T-helper 17 cell (primary cell): ENCODE results near the gene PDGFRB. TPM values are rescaled to one million over a fixed set of nuclear protein-coding genes. Genes with fewer than 3 reads are reported as not detected.
A peak's percentile ranks its signal among the peaks of the same experiment; 100 is the strongest.

Experiments used
- ATAC-seq: fragments of 150-1000 bp; cut with Tn5 transposase; 2 replicates; pipeline ENCODE4 v1.10.0; 2021; ENCODE audit warnings: mild to moderate bottlenecking, moderate library complexity
- DNase-seq, 3 donors: peaks; one replicate each; pipeline versions ENCODE4 v3.0.0 to v3.0.0-alpha.2; 2020 to 2021
- H3K9me3 ChIP-seq: one replicate; pipeline ENCODE4 v1.7.0; 2013; ENCODE audit warnings: low read length, mild to moderate bottlenecking; ENCODE audit not compliant: control insufficient read depth, poor library complexity, severe bottlenecking
- H3K27ac Mint-ChIP-seq: one replicate; pipeline ENCODE4 v1.8.0; 2022; ENCODE audit warnings: mild to moderate bottlenecking, moderate library complexity, mixed read lengths
- H3K27me3 Mint-ChIP-seq: one replicate; pipeline ENCODE4 v1.8.0; 2022; ENCODE audit warnings: mixed read lengths
- H3K36me3 Mint-ChIP-seq: one replicate; pipeline ENCODE4 v1.8.0; 2022; ENCODE audit warnings: low read depth, mixed read lengths
- H3K4me1 Mint-ChIP-seq: one replicate; pipeline ENCODE4 v1.8.0; 2022; ENCODE audit warnings: mild to moderate bottlenecking, mixed read lengths
- H3K4me3 Mint-ChIP-seq: one replicate; pipeline ENCODE4 v1.8.0; 2022; ENCODE audit warnings: mild to moderate bottlenecking, moderate library complexity, mixed read lengths
- total RNA-seq, 4 donors: library from RNA in 2 of 4; stranded (reverse) in 2 of 4; gene quantifications; one replicate each; pipeline ENCODE4 v1.2.3 and lab custom pipeline; 2022 to 2026

The PDGFRB gene
- total RNA-seq, 2 donors from 2014 or later: 0.57 TPM; not detected in 1

GRCh38 chr5:150114102-150114641 lies 41.5 kb downstream of the PDGFRB start:
- no peak overlapping the region for H3K27ac Mint-ChIP-seq
- peaks cover 35% of the 10 kb centered on the region for H3K27me3 Mint-ChIP-seq
- H3K4me3 Mint-ChIP-seq: no peak overlapping the region
- no peak for DNase-seq
- H3K4me1 Mint-ChIP-seq: no peaks in the 10 kb centered on the region
- ATAC-seq: no peak
- no peaks in the 10 kb centered on the region for H3K9me3 ChIP-seq
- H3K36me3 Mint-ChIP-seq: no peaks in the 10 kb centered on the region

- no peak for DNase-seq
- Mint-ChIP-seq H3K27ac (no peak overlapping the region), H3K27me3 (peaks cover 38% of the 10 kb centered on the region), H3K4me3 (no peak overlapping the region), H3K4me1 (no peaks in the 10 kb centered on the region), H3K36me3 (no peaks in the 10 kb centered on the region)
- ATAC-seq: no peak
- no peaks in the 10 kb centered on the region for H3K9me3 ChIP-seq
Measured at GRCh38 chr5:150113047-150113744, 42.4 kb downstream of the PDGFRB start.

DNA sequence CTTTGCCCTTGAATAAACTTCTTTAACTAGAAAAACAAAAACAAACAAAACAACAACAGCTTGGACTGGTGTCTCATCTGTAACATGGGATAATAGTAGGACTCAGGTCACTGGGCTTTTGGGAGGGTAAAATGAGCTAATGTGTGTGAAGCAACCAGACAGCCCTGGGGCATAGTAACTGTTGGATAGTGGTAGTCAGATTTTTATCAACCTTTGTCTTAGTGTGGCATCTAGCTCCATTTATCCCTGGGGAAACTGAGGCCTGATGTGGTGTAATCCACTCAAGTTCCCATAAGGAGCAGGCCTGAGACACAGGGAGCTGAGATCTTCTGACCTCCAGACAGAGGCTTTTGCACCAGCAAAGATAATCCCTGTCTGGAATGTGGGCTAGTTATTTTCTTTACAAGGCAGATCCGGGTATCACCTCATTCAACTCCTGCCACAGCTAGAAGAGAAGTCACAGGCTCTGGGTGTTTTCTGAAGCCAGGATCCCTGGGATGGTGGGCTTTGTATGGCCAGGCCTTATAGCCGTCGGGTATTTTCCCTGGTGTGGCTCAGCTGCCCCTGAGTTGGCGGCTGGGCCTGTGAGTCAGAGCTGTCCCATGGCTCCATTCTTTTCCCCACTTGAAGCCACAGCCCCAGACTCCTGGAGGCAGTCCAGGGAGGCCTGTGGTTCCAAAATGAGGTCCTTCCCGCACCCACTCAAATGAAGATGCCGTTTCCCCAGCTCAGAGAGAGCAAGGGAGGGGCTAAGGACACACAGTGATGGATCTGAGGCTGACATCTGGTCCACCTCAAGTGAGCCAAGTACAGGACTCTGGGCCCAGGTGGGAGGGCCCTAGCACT lies 43.2 kb downstream of the PDGFRB start:
- peaks cover 2% of the 10 kb centered on the region for H3K4me1 Mint-ChIP-seq
- H3K9me3 ChIP-seq: no peaks in the 10 kb centered on the region
- no peaks in the 10 kb centered on the region for H3K36me3 Mint-ChIP-seq
- no peak overlapping the region for H3K27ac Mint-ChIP-seq
- peaks cover 45% of the 10 kb centered on the region for H3K27me3 Mint-ChIP-seq
- no peak overlapping the region for H3K4me3 Mint-ChIP-seq
- ATAC-seq (no peak), DNase-seq (no peak)

DNA sequence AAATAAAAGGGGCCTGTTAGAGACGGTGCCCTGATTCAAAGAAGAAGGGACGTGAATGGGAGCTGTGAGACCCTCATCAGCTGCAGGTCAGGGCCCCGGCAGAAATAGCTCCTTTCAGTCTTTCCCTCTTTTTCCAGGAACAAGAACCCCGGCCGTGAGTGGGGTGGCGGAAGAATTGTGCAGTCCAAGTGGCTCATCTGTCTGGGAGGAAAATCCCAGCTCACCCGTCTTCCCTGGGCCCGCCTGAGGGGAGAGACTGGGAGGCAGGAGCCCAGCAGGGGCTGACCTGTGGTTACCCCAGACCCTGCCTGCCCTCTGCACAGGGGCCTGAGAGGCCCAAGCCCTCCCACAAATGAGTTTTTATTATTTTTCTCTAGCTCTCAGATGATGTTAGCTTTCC lies 44.5 kb downstream of the PDGFRB start:
- Mint-ChIP-seq H3K4me1 (peaks cover 2% of the 10 kb centered on the region), H3K27ac (no peak overlapping the region), H3K4me3 (no peak overlapping the region), H3K27me3 (peaks cover 45% of the 10 kb centered on the region), H3K36me3 (no peaks in the 10 kb centered on the region)
- no peak for DNase-seq
- no peaks in the 10 kb centered on the region for H3K9me3 ChIP-seq
- ATAC-seq: no peak

DNA sequence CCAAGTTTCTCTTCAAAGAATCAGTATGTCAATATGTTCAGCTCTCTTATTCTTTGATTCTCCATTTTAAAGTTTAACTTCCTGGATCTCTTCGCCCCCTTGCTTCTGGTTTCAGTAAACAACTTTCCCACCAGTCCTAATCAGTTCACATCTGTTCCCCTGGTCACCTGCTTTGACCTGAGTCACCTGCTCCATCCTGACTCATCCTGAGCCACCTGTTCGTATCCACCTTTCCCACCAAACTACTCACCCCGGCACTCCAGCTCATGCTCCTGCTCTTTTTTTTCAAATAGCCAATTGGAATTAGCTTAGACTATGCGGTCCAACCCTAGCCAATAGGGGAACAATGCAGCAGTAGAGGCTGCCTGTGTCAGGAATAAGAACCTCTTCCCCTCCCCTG lies 45.7 kb downstream of the PDGFRB start:
- Mint-ChIP-seq H3K27me3 (peaks cover 43% of the 10 kb centered on the region), H3K27ac (no peak overlapping the region), H3K4me1 (peaks cover 2% of the 10 kb centered on the region), H3K4me3 (no peak overlapping the region), H3K36me3 (no peaks in the 10 kb centered on the region)
- no peak for DNase-seq
- no peaks in the 10 kb centered on the region for H3K9me3 ChIP-seq
- no peak for ATAC-seq

- H3K36me3 Mint-ChIP-seq: no peaks in the 10 kb centered on the region
- ATAC-seq (no peak), DNase-seq (no peak)
- no peak overlapping the region for H3K4me3 Mint-ChIP-seq
- no peak overlapping the region for H3K27ac Mint-ChIP-seq
- H3K4me1 Mint-ChIP-seq: peaks cover 2% of the 10 kb centered on the region
- H3K27me3 Mint-ChIP-seq: peaks cover 35% of the 10 kb centered on the region
- no peaks in the 10 kb centered on the region for H3K9me3 ChIP-seq
Measured at GRCh38 chr5:150108711-150109514, 46.7 kb downstream of the PDGFRB start.

DNA sequence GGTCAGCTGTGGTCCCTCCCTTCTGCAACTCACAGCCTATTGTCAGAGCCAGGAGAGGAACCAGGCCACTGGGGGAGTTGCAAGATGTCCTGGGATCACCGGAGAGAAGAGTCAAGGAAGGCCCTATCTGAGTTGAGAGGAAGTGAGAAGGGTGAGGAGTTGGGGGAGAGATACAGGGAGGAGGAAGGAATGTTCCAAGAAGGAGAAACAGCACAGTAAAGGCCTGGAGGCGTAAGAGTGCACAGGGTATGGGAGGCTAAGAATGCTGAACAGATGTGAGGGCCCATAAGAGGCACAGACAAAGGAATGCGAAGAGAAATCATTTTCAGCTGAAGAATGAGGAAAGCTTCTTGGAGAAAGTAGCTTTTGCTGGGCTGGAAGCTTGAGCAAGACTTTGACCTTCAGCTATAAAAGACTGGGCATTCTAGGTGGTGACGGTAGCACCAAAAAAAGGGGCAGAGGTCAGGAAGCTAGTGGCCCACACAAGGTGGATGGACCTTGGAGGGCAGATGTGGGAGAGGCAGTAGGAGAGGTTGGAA lies 47.7 kb downstream of the PDGFRB start:
- H3K27ac Mint-ChIP-seq: peak overlapping the region; percentile 67
- peaks cover 29% of the 10 kb centered on the region for H3K27me3 Mint-ChIP-seq
- ATAC-seq (no peak), DNase-seq (no peak)
- H3K36me3 Mint-ChIP-seq: peaks cover 2% of the 10 kb centered on the region
- H3K9me3 ChIP-seq: no peaks in the 10 kb centered on the region
- H3K4me1 Mint-ChIP-seq: peaks cover 4% of the 10 kb centered on the region
- H3K4me3 Mint-ChIP-seq: no peak overlapping the region

- DNase-seq: no peak
- Mint-ChIP-seq H3K36me3 (peaks cover 2% of the 10 kb centered on the region), H3K27ac (peak overlapping the region; percentile 60), H3K27me3 (peaks cover 24% of the 10 kb centered on the region), H3K4me1 (peaks cover 6% of the 10 kb centered on the region), H3K4me3 (no peak overlapping the region)
- ATAC-seq: no peak
- H3K9me3 ChIP-seq: no peaks in the 10 kb centered on the region
Measured at GRCh38 chr5:150106674-150107426, 48.8 kb downstream of the PDGFRB start.

- DNase-seq (no peak), ATAC-seq (no peak)
- peaks cover 2% of the 10 kb centered on the region for H3K36me3 Mint-ChIP-seq
- H3K4me3 Mint-ChIP-seq: no peak overlapping the region
- H3K27me3 Mint-ChIP-seq: peaks cover 17% of the 10 kb centered on the region
- peaks cover 6% of the 10 kb centered on the region for H3K4me1 Mint-ChIP-seq
- peaks cover 3% of the 10 kb centered on the region for H3K9me3 ChIP-seq
- peak overlapping the region; percentile 60 for H3K27ac Mint-ChIP-seq
Measured at GRCh38 chr5:150105928-150106615, 49.6 kb downstream of the PDGFRB start.

DNA sequence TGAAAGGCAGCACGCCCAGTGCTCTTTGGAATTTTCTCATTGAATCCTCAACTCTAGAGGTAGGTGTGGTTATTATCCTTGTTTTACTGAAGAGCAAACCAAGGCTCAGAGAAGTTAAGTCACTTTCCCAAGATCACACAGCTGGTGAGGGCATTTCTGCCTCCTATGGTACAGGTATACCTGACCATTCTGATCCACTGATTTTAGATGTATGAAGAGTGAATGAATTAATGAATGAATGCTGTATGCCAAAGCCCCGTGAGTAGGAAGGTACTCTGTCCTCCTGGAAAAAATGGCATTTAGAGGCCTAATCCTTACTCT lies 51.1 kb downstream of the PDGFRB start:
- H3K9me3 ChIP-seq: peaks cover 3% of the 10 kb centered on the region
- DNase-seq (no peak), ATAC-seq (no peak)
- Mint-ChIP-seq H3K4me1 (peaks cover 6% of the 10 kb centered on the region), H3K27ac (no peak overlapping the region), H3K4me3 (no peak overlapping the region), H3K36me3 (peaks cover 2% of the 10 kb centered on the region), H3K27me3 (peaks cover 11% of the 10 kb centered on the region)

- H3K27me3 Mint-ChIP-seq: peaks cover 11% of the 10 kb centered on the region
- DNase-seq (no peak), ATAC-seq (no peak)
- no peak overlapping the region for H3K4me3 Mint-ChIP-seq
- H3K36me3 Mint-ChIP-seq: peaks cover 2% of the 10 kb centered on the region
- H3K9me3 ChIP-seq: peaks cover 3% of the 10 kb centered on the region
- peak overlapping the region; percentile 47 for H3K27ac Mint-ChIP-seq
- H3K4me1 Mint-ChIP-seq: peaks cover 6% of the 10 kb centered on the region
Measured at GRCh38 chr5:150103678-150104549, 51.7 kb downstream of the PDGFRB start.
